Adrenal gland (tissue), 5 donors: ENCODE data around the gene FYN.

Source experiments
- POLR2A ChIP-seq, 2 donors: fragments of 450-650 bp; IDR thresholded peaks; one replicate each; pipeline ENCODE4 v1.6.1; 2017; ENCODE audit warnings: antibody characterized with exemption in 2 of 2, mild to moderate bottlenecking in 2 of 2, moderate library complexity in 1 of 2
- TF ChIP-seq, protein P1 (sequence below), 6 experiments: fragments of 450-650 bp in 4 of 6; fragments of 200-600 bp in 2 of 6; sonication (generic) in 1 of 6; IDR thresholded peaks; 1 replicate in 5 of 6; 2 replicates in 1 of 6; pipeline versions ENCODE4 v1.5.1 to v1.8.0; 2016 to 2021; ENCODE audit warnings: antibody characterized with exemption in 6 of 6, mild to moderate bottlenecking in 2 of 6, moderate library complexity in 1 of 6
- donor health status: DM: no; HTN: no; CAD: no.

GRCh38 chr6:111689946-111690345 lies 183.3 kb downstream of the FYN start:
- TF ChIP-seq, protein P1, sequence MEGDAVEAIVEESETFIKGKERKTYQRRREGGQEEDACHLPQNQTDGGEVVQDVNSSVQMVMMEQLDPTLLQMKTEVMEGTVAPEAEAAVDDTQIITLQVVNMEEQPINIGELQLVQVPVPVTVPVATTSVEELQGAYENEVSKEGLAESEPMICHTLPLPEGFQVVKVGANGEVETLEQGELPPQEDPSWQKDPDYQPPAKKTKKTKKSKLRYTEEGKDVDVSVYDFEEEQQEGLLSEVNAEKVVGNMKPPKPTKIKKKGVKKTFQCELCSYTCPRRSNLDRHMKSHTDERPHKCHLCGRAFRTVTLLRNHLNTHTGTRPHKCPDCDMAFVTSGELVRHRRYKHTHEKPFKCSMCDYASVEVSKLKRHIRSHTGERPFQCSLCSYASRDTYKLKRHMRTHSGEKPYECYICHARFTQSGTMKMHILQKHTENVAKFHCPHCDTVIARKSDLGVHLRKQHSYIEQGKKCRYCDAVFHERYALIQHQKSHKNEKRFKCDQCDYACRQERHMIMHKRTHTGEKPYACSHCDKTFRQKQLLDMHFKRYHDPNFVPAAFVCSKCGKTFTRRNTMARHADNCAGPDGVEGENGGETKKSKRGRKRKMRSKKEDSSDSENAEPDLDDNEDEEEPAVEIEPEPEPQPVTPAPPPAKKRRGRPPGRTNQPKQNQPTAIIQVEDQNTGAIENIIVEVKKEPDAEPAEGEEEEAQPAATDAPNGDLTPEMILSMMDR (IDR thresholded peaks at IDR 0.05) = no peak
- TF ChIP-seq POLR2A (IDR thresholded peaks at IDR 0.05) = no peak
